H1 (cell line): ENCODE measurements around the gene PAEP. TPM values are rescaled to one million over a fixed set of nuclear protein-coding genes. Genes with fewer than 3 reads are reported as not detected.

ENCODE experiments used
- SIRT6 ChIP-seq: IDR thresholded peaks from one replicate; pipeline ENCODE4 v1.7.1; 2012; ENCODE audit warnings: low read length, inconsistent platforms
- polyA plus RNA-seq, 7 experiments: library from polyadenylated mRNA; depleted of rRNA in 3 of 7; stranded (reverse) in 5 of 7; unstranded in 2 of 7; fragments of >200 nt in 5 of 7; fragments of 200-250 nt in 2 of 7; gene quantifications; 1 replicate in 5 of 7; 2 replicates in 1 of 7; 4 replicates in 1 of 7; pipeline versions ENCODE4 v1.2.1 to v1.2.3, GENCODE V29; 2011 to 2013; ENCODE audit warnings: missing spikeins in 2 of 7, mixed read lengths in 2 of 7
- total RNA-seq: library from RNA; stranded (reverse); fragmentation: NEBNext Ultra II Directional; extraction: Animal tissue kit (Norgen Biotek cat#: 25700); gene quantifications from 2 replicates; pipeline ENCODE4 v1.2.1, GENCODE V29; 2021

Gene PAEP
- total and polyA plus RNA-seq, 2 of the 8 experiments (the other 6 are each of a cell fraction or from before 2014, with no cell fraction given), result not detected

- TF ChIP-seq SIRT6, result no peak
Measured at GRCh38 chr9:135588371-135588770, 26.8 kb downstream of the PAEP start (continued).
